ENCODE results near the gene RALY. TPM values are rescaled to one million over a fixed set of nuclear protein-coding genes. Genes with fewer than 3 reads are reported as not detected.
A peak's percentile ranks its signal among the peaks of the same experiment; 100 is the strongest.
"Not testable (repeated sequence)": the region's sequence is repeated elsewhere in the genome, so short reads cannot be mapped to it uniquely, and the experiment has no call there.

RALY gene
- total RNA-seq, 2 donors from 2014 or later: 74.2 to 86.4 TPM

DNA sequence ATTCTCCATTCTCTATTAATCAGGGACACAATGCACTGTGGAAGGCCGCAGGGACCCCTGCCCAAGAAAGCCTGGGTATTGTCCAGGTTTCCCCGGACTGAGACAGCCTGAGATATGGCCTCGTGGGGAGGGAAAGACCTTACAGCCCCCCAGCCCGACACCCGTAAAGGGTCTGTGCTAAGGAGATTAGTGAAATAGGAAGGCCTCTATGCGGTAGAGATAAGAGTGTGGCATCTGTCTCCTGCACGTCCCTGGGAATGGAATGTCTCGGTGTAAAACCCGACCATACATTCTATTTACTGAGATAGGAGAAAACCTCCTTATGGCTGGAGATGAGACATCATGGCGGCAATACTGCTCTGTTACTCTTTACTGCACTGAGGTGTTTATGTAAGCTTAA, 134.1 kb downstream of the RALY start:
- no peak for DNase-seq (ENCODE audit: low spot score)
- Histone ChIP-seq H3K9me3 (no peaks in the 10 kb centered on the region), H3K27ac (no peak overlapping the region), H3K27me3 (no peaks in the 10 kb centered on the region), H3K4me3 (no peak overlapping the region), H3K4me1 (no peaks in the 10 kb centered on the region), H3K36me3 (no peaks in the 10 kb centered on the region)
- TF ChIP-seq, protein P1, sequence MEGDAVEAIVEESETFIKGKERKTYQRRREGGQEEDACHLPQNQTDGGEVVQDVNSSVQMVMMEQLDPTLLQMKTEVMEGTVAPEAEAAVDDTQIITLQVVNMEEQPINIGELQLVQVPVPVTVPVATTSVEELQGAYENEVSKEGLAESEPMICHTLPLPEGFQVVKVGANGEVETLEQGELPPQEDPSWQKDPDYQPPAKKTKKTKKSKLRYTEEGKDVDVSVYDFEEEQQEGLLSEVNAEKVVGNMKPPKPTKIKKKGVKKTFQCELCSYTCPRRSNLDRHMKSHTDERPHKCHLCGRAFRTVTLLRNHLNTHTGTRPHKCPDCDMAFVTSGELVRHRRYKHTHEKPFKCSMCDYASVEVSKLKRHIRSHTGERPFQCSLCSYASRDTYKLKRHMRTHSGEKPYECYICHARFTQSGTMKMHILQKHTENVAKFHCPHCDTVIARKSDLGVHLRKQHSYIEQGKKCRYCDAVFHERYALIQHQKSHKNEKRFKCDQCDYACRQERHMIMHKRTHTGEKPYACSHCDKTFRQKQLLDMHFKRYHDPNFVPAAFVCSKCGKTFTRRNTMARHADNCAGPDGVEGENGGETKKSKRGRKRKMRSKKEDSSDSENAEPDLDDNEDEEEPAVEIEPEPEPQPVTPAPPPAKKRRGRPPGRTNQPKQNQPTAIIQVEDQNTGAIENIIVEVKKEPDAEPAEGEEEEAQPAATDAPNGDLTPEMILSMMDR (IDR thresholded peaks at IDR 0.05): no peak

DNA sequence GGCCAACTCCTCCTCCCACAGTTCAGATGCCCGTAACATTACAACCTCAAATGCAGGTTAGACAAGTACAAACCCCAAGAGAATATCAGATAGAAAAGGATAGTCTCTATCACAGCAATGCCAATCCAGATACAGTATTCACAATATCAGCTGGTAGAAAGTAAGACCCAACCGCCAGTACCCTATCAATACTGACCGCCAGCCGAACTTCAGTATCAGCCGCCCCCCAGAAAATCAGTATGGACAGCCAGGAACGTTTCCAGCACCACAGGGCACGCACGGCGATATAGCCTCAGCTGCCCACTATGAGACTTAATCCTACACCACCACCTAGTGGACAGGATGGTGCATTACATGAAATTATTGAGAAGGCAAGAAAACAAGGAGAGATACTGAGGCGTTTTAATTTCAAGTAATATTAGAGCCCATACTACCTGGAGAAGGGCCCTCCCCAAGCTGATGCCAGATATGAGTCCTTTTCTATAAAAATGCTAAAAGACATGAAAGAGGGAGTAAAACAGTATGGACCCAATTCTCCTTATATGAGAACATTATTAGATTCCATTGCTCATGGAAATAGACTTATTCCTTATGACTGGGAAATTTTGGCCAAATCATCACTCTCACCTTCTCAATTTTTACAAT, 135.9 kb downstream of the RALY start:
- no peaks in the 10 kb centered on the region for H3K27me3 ChIP-seq
- H3K9me3 ChIP-seq: no peaks in the 10 kb centered on the region
- H3K36me3 ChIP-seq: no peaks in the 10 kb centered on the region
- TF ChIP-seq, protein P1 (IDR thresholded peaks at IDR 0.05): peak; percentile 83 to 91
- no peak overlapping the region for H3K4me3 ChIP-seq
- peak; percentile 60 for DNase-seq (ENCODE audit: low spot score)
- no peaks in the 10 kb centered on the region for H3K4me1 ChIP-seq
- H3K27ac ChIP-seq: no peak overlapping the region

DNA sequence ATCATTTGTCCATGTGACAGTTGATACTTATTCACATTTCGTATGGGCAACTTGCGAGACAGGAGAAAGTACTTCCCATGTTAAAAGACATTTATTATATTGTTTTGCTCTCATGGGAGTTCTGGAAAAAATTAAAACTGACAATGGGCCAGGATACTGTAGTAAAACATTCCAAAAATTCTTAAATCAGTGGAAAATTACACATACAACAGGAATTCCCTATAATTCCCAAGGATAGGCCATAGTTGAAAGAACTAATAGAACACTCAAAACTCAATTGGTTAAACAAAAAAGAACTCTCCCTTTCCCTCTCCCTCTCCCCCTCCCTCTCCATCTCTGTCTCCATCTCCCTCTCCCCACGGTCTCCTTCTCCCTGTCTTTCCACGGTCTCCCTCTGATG, 137.8 kb downstream of the RALY start:
- H3K36me3 ChIP-seq: no peaks in the 10 kb centered on the region
- no peak for DNase-seq (ENCODE audit: low spot score)
- TF ChIP-seq, protein P1 (IDR thresholded peaks at IDR 0.05): no peak
- H3K9me3 ChIP-seq: no peaks in the 10 kb centered on the region
- H3K27me3 ChIP-seq: no peaks in the 10 kb centered on the region
- no peak overlapping the region for H3K4me3 ChIP-seq
- no peaks in the 10 kb centered on the region for H3K4me1 ChIP-seq
- no peak overlapping the region for H3K27ac ChIP-seq

DNA sequence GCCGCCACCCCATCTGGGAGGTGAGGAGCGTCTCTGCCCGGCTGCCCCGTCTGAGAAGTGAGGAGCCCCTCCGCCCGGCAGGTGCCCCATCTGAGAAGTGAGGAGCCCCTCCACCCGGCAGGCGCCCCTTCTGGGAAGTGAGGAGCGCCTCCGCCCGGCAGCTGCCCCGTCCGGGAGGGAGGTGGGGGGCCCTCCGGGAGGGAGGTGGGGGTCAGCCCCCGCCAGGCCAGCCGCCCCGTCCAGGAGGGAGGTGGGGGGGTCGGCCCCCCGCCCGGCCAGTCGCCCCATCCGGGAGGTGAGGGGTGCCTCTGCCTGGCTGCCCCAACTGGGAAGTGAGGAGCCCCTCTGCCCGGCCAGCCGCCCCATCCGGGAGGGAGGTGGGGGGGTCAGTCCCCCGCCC, 138.8 kb downstream of the RALY start:
- H3K27me3 ChIP-seq; DNase-seq (ENCODE audit: low spot score); H3K4me1 ChIP-seq; H3K4me3 ChIP-seq; H3K36me3 ChIP-seq; H3K9me3 ChIP-seq; H3K27ac ChIP-seq: not testable (repeated sequence)

DNA sequence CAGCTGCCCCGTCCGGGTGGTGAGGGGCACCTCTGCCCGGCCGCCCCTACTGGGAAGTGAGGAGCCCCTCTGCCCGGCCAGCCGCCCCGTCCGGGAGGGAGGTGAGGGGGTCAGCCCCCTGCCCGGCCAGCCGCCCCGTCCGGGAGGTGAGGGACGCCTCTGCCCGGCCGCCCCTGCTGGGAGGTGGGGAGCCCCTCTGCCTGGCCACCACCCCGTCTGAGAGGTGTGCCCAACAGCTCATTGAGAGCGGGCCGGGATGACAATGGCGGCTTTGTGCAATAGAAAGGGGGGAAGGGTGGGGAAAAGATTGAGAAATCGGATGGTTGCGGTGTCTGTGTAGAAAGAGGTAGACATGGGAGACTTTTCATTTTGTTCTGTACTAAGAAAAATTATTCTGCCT, 139.2 kb downstream of the RALY start:
- H3K9me3 ChIP-seq; DNase-seq (ENCODE audit: low spot score); H3K36me3 ChIP-seq; H3K27me3 ChIP-seq; H3K27ac ChIP-seq; H3K4me3 ChIP-seq; H3K4me1 ChIP-seq: not testable (repeated sequence)

DNA sequence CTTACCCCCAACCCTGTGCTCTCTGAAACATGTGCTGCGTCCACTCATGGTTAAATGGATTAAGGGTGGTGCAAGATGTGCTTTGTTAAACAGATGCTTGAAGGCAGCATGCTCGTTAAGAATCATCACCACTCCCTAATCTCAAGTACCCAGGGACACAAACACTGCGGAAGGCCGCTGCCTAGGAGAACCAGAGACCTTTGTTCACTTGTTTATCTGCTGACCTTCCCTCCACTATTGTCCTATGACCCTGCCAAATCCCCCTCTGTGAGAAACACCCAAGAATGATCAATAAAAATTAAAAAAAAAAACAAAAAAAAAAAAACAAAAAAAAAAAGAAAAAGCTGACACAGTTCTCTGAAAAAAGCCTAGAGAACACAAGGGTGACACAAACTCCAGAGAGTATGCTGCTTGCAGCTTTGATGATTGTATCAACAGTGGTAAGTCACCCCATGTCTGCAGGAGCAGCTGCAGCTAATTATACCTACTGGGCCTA, 139.7 kb downstream of the RALY start:
- DNase-seq (ENCODE audit: low spot score); H3K4me1 ChIP-seq; H3K36me3 ChIP-seq; H3K27ac ChIP-seq; H3K9me3 ChIP-seq; H3K4me3 ChIP-seq; H3K27me3 ChIP-seq: not testable (repeated sequence)

Small RNA genes lying within 50 kb of the gene (microRNA-seq; reads per million reads assigned to microRNA genes)
- gene MIR4755 (ENCODE audit: borderline number of aligned reads in 2 of 2, borderline replicate concordance in 1 of 2): 0 reads per million in 2 donors

Other genes starting within 250 kb of the RALY start
- gene CHMP4B, start 182.6 kb upstream of the RALY start, total RNA-seq: 10 to 100 TPM; 57.0 to 79.5 TPM
- 10 to 100 TPM; 35.1 to 35.6 TPM for gene EIF2S2, start 118.3 kb downstream of the RALY start, total RNA-seq
- gene ASIP, start 247.5 kb downstream of the RALY start, total RNA-seq: 1 to 10 TPM in 1 of 2 donors, not detected in 1; 2.7 TPM